Immature natural killer cell (primary cell): Measurements from ENCODE around the gene KCNIP4. TPM values are rescaled to one million over a fixed set of nuclear protein-coding genes. Genes with fewer than 3 reads are reported as not detected.

Experiments used
- DNase-seq, 3 donors: peaks; one replicate each; pipeline ENCODE4 v3.0.0; 2022; ENCODE audit warnings: mixed read lengths in 1 of 3
- H3K27ac Mint-ChIP-seq, 6 donors: one replicate each; pipeline ENCODE4 v1.8.0; 2020; ENCODE audit warnings: mixed read lengths in 6 of 6, mild to moderate bottlenecking in 5 of 6, inconsistent platforms in 4 of 6, moderate library complexity in 3 of 6
- H3K27me3 Mint-ChIP-seq, 3 donors: one replicate each; pipeline ENCODE4 v1.8.0; 2020 to 2021; ENCODE audit warnings: low read depth in 3 of 3, mild to moderate bottlenecking in 3 of 3, mixed read lengths in 3 of 3, moderate library complexity in 3 of 3, inconsistent platforms in 1 of 3
- H3K36me3 Mint-ChIP-seq, 3 donors: one replicate each; pipeline ENCODE4 v1.8.0; 2020; ENCODE audit warnings: mixed read lengths in 3 of 3, inconsistent platforms in 2 of 3, mild to moderate bottlenecking in 2 of 3
- H3K4me1 Mint-ChIP-seq, 2 donors: one replicate each; pipeline ENCODE4 v1.8.0; 2020; ENCODE audit warnings: inconsistent platforms in 2 of 2, mild to moderate bottlenecking in 2 of 2, mixed read lengths in 2 of 2, moderate library complexity in 1 of 2
- H3K4me3 Mint-ChIP-seq, 5 donors: one replicate each; pipeline ENCODE4 v1.8.0; 2020; ENCODE audit warnings: mild to moderate bottlenecking in 5 of 5, mixed read lengths in 5 of 5, inconsistent platforms in 3 of 5, moderate library complexity in 3 of 5
- H3K9me3 Mint-ChIP-seq, 6 donors: one replicate each; pipeline ENCODE4 v1.8.0; 2020; ENCODE audit warnings: mild to moderate bottlenecking in 6 of 6, mixed read lengths in 6 of 6, inconsistent platforms in 4 of 6, moderate library complexity in 3 of 6
- polyA plus RNA-seq, 3 donors: library from polyadenylated mRNA; unstranded; fragments of 300-500 nt; fragmentation: Illumina TruSeq; gene quantifications; one replicate each; pipeline ENCODE4 v1.2.3, GENCODE V29; 2021

Gene KCNIP4
- polyA plus RNA-seq, 3 donors from 2014 or later: 0.10 TPM; not detected in 2

DNA sequence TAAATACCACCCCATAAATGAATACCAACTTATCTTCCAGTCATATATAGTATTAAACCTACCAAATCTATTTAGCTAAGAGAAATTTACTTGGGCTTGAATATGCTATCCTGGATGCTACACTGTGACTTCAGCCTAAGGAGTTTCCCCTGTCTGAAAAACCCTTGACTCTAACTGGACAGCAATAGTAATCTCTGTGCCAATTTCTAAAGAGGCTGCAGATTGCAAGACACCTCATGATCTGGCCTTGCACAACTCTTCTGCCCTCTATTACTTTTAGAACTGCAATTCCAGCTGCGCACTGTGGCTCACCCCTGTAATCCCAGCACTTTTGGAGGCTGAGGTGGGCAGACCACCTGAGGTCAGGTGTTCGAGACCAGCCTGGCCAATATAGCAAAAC lies 371.5 kb downstream of the KCNIP4 start:
- H3K36me3 Mint-ChIP-seq: no peaks in the 10 kb centered on the region
- H3K27ac Mint-ChIP-seq: no peak overlapping the region
- DNase-seq: no peak
- H3K4me1 Mint-ChIP-seq: no peaks in the 10 kb centered on the region
- peaks cover 0 to 25% (median 2%) of the 10 kb centered on the region in 6 donors for H3K9me3 Mint-ChIP-seq
- no peak overlapping the region for H3K4me3 Mint-ChIP-seq
- H3K27me3 Mint-ChIP-seq: no peaks in the 10 kb centered on the region

DNA sequence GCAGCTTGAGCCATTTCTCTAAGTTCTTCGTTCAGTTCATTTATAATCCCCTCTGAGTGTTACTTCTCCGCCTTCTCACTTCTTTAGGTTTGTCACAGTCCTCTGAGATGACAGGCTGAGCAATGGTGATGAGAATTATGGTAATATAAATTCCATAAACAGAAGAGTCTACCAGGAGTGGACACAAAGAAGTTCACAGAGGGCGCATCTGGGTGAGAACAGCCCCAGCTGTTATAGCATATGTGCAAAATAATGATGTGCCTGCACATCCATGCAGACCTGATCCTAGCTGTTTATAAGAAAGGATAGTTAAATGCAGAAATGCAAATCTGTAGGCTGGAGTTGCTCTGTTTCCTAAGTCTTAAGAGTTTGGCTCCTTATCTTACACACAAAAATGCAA lies 377.5 kb downstream of the KCNIP4 start:
- Mint-ChIP-seq H3K4me1 (no peaks in the 10 kb centered on the region), H3K4me3 (no peak overlapping the region), H3K27me3 (no peaks in the 10 kb centered on the region), H3K36me3 (no peaks in the 10 kb centered on the region), H3K9me3 (peaks cover 0 to 24% (median 6%) of the 10 kb centered on the region in 6 donors), H3K27ac (no peak overlapping the region)
- no peak for DNase-seq

DNA sequence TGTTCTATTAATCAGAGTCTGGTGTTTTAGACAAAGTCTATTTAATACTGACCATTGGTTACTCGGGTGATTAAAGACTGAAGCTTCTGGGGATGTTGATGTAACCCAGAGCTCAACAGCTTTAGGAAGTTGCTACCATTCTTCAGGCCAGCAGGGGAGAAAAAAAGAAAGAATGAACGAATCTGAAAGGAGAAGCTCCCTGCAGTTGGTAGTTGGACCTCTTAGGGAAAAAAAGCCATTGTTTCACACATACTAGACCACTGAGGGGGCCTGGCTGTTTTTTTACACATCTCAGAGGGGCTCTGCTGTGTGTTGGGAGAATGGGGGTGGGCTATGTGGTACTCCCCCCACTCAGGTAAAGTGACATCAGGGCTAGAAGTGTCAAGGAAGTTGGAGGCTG lies 378.9 kb downstream of the KCNIP4 start:
- H3K4me3 Mint-ChIP-seq: no peak overlapping the region
- H3K27ac Mint-ChIP-seq: no peak overlapping the region
- DNase-seq: no peak
- no peaks in the 10 kb centered on the region for H3K4me1 Mint-ChIP-seq
- H3K9me3 Mint-ChIP-seq: peaks cover 0 to 18% (median 5%) of the 10 kb centered on the region in 6 donors
- H3K36me3 Mint-ChIP-seq: no peaks in the 10 kb centered on the region
- H3K27me3 Mint-ChIP-seq: peaks cover 0 to under 1% (median 0%) of the 10 kb centered on the region in 3 donors

DNA sequence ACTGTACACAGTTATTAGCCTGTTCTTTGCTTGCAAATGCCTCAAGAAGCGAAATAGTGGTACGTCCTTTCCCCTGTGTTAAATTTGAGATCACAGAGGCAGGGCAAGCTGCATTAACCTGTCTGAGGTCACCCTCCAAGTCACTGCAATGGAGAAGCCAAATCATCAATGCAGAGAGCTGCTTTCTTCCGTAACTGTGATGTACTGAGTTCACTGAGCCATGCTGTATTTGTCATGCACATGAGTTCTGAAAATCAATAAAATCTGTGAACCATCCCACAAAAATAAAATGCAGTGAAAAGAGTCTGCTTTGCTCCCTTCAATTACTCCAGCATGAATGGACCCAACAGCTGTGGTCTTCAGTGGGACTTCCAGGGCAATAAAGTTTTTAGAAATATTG lies 393.5 kb downstream of the KCNIP4 start:
- Mint-ChIP-seq H3K36me3 (no peaks in the 10 kb centered on the region), H3K4me3 (no peak overlapping the region), H3K9me3 (peaks cover 0 to 9% (median 3%) of the 10 kb centered on the region in 6 donors), H3K27me3 (peaks cover 0 to 2% (median 0%) of the 10 kb centered on the region in 3 donors), H3K27ac (no peak overlapping the region), H3K4me1 (no peaks in the 10 kb centered on the region)
- DNase-seq: no peak

- Mint-ChIP-seq H3K4me1 (no peaks in the 10 kb centered on the region), H3K4me3 (no peak overlapping the region), H3K9me3 (peaks cover 0 to 9% (median 3%) of the 10 kb centered on the region in 6 donors), H3K36me3 (no peaks in the 10 kb centered on the region), H3K27ac (no peak overlapping the region), H3K27me3 (peaks cover 0 to 2% (median 0%) of the 10 kb centered on the region in 3 donors)
- no peak for DNase-seq
These were observed 394.1 kb downstream of the KCNIP4 start for GRCh38 chr4:21554500-21554899.

GRCh38 chr4:21554066-21554465 lies 394.5 kb downstream of the KCNIP4 start:
- Mint-ChIP-seq H3K27me3 (peaks cover 0 to 2% (median 0%) of the 10 kb centered on the region in 3 donors), H3K36me3 (no peaks in the 10 kb centered on the region), H3K27ac (no peak overlapping the region), H3K9me3 (peaks cover 0 to 9% (median 3%) of the 10 kb centered on the region in 6 donors), H3K4me3 (no peak overlapping the region), H3K4me1 (no peaks in the 10 kb centered on the region)
- no peak for DNase-seq

GRCh38 chr4:21552455-21552854 lies 396.1 kb downstream of the KCNIP4 start:
- Mint-ChIP-seq H3K27me3 (peaks cover 0 to 2% (median 0%) of the 10 kb centered on the region in 3 donors), H3K9me3 (peaks cover 0 to 9% (median 3%) of the 10 kb centered on the region in 6 donors), H3K4me1 (no peaks in the 10 kb centered on the region), H3K4me3 (no peak overlapping the region), H3K36me3 (no peaks in the 10 kb centered on the region), H3K27ac (no peak overlapping the region)
- no peak for DNase-seq

GRCh38 chr4:21544955-21545354 lies 403.6 kb downstream of the KCNIP4 start:
- DNase-seq: no peak
- Mint-ChIP-seq H3K36me3 (no peaks in the 10 kb centered on the region), H3K9me3 (peaks cover 0 to 8% (median 2%) of the 10 kb centered on the region in 6 donors), H3K4me1 (no peaks in the 10 kb centered on the region), H3K27me3 (no peaks in the 10 kb centered on the region), H3K27ac (no peak overlapping the region), H3K4me3 (no peak overlapping the region)

- Mint-ChIP-seq H3K36me3 (no peaks in the 10 kb centered on the region), H3K27ac (no peak overlapping the region), H3K4me3 (no peak overlapping the region), H3K9me3 (peaks cover 0 to 8% (median 2%) of the 10 kb centered on the region in 6 donors), H3K27me3 (no peaks in the 10 kb centered on the region), H3K4me1 (no peaks in the 10 kb centered on the region)
- DNase-seq: no peak
These were observed 404.2 kb downstream of the KCNIP4 start for GRCh38 chr4:21544415-21544814.

DNA sequence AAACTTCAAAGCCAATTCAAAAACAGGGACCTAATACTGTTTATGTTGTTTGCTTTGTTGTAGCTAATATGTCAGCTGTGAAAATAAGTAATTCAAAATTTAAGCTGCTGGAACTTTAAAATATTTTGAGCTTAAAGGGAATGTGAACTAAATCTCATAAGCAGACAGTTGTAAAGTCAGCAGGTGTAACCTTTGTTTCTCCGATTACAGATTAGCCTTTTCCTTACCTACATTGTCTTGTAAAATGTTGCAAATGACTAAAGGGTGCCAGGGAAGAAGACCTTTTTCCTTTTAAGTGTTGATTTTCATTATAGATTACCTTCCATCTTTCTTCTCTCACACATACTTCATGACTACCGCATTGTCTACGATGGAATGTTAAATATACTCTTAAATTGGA lies 405.1 kb downstream of the KCNIP4 start:
- Mint-ChIP-seq H3K27me3 (peaks cover 0 to 1% (median 0%) of the 10 kb centered on the region in 3 donors), H3K4me3 (no peak overlapping the region), H3K9me3 (peaks cover 0 to 8% (median 2%) of the 10 kb centered on the region in 6 donors), H3K27ac (no peak overlapping the region), H3K36me3 (no peaks in the 10 kb centered on the region), H3K4me1 (no peaks in the 10 kb centered on the region)
- no peak for DNase-seq

- peaks cover 0 to 1% (median 0%) of the 10 kb centered on the region in 3 donors for H3K27me3 Mint-ChIP-seq
- peaks cover 0 to 5% (median 2%) of the 10 kb centered on the region in 6 donors for H3K9me3 Mint-ChIP-seq
- no peak overlapping the region for H3K27ac Mint-ChIP-seq
- no peaks in the 10 kb centered on the region for H3K4me1 Mint-ChIP-seq
- no peaks in the 10 kb centered on the region for H3K36me3 Mint-ChIP-seq
- H3K4me3 Mint-ChIP-seq: no peak overlapping the region
- no peak for DNase-seq
These were observed 412.7 kb downstream of the KCNIP4 start for GRCh38 chr4:21535898-21536297.

GRCh38 chr4:21531048-21531447 lies 417.5 kb downstream of the KCNIP4 start:
- Mint-ChIP-seq H3K27ac (no peak overlapping the region), H3K4me3 (no peak overlapping the region), H3K9me3 (peaks cover 0 to 6% (median 3%) of the 10 kb centered on the region in 6 donors), H3K4me1 (no peaks in the 10 kb centered on the region), H3K27me3 (no peaks in the 10 kb centered on the region), H3K36me3 (no peaks in the 10 kb centered on the region)
- no peak for DNase-seq

DNA sequence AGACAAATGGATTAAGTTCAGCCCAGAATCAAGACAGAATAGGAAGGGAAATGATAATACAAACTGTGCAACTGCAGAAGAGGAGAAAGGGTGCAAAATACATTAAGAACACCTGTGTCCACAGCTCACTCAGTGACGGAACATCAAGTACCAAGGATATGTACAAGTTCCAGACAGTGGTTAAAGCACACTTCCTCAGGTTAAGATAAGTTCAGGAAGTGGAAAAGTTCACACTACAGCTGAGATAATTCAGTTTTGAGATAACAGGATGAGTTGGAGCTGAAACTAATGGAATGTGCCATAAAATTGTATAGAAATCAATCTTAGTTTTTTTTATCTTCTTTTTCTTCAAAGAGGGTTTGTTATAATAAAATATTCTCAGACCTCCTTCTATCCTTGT lies 419.4 kb downstream of the KCNIP4 start:
- Mint-ChIP-seq H3K4me1 (no peaks in the 10 kb centered on the region), H3K27ac (no peak overlapping the region), H3K4me3 (no peak overlapping the region), H3K36me3 (no peaks in the 10 kb centered on the region), H3K27me3 (peaks cover 0 to 2% (median 0%) of the 10 kb centered on the region in 3 donors), H3K9me3 (peaks cover 0 to 10% (median 4%) of the 10 kb centered on the region in 6 donors)
- DNase-seq: no peak

GRCh38 chr4:21522296-21522695 lies 426.3 kb downstream of the KCNIP4 start:
- Mint-ChIP-seq H3K36me3 (no peaks in the 10 kb centered on the region), H3K9me3 (peaks cover 0 to 31% (median 3%) of the 10 kb centered on the region in 6 donors), H3K27ac (no peak overlapping the region), H3K27me3 (peaks cover 0 to 2% (median 0%) of the 10 kb centered on the region in 3 donors), H3K4me3 (no peak overlapping the region), H3K4me1 (no peaks in the 10 kb centered on the region)
- DNase-seq: no peak

DNA sequence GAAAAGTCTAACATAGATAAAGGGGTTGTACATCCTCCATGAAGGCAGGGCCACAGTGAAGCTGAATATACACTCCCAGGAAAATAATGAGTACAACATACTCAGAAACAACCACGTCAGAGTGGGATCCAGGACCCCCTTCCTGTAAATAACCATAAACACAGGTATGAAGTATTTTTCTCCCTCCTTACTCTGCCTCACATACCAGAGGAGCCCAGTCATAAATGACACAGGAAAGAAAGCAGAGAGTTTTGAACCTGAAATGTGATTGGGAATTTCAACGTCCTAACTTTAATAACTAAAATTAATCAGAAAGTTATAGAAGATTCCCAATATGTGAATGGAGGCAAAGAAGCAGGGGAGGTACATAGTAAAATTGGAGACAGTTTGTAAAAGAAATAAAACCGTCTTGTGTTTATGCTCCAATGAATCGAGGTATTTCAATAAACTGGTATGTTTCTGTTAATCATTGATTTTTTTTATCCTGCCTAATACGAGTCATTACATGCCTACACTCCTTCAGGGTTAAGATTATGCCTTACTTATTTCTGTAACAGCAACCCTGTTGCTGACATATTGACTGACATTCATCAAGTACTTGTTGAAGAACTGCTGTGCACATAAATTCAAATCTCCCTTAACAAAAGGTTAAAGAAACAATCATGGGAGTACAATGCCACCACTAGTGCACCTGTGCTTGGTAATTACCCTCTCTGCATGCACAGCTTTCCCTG lies 431.3 kb downstream of the KCNIP4 start:
- Mint-ChIP-seq H3K27ac (no peak overlapping the region), H3K27me3 (no peaks in the 10 kb centered on the region), H3K9me3 (peaks cover 0 to 21% (median 0%) of the 10 kb centered on the region in 6 donors), H3K4me3 (no peak overlapping the region), H3K36me3 (no peaks in the 10 kb centered on the region), H3K4me1 (no peaks in the 10 kb centered on the region)
- DNase-seq: no peak
